H1 (cell line): Measurements from ENCODE around the gene KIZ. TPM values are rescaled to one million over a fixed set of nuclear protein-coding genes. Genes with fewer than 3 reads are reported as not detected.

Experiments used
- CTCF ChIA-PET: fragments of 300-600 bp; sonication (Branson Sonifier 250); formaldehyde crosslinking; loops from one replicate; lab custom pipeline; 2021; ENCODE audit not compliant: partially characterized antibody; lab: Charles Lee
- POLR2A ChIA-PET: fragments of 300-600 bp; sonication (Branson Sonifier 250); formaldehyde crosslinking; loops from one replicate; lab custom pipeline; 2021; ENCODE audit warnings: inconsistent platforms; ENCODE audit not compliant: partially characterized antibody; lab: Charles Lee
- DNase-seq, 2 experiments: peaks; one replicate each; pipeline versions ENCODE4 v3.0.0 to v3.0.0-alpha.2; 2010 to 2022; ENCODE audit warnings: low spot score in 2 of 2, low read depth in 1 of 2, mixed read lengths in 1 of 2
- FAIRE-seq: peaks from 2 replicates; lab custom pipeline; 2011; peaks lifted over from hg19 to GRCh38; lab: Jason Lieb, UNC
- H2AFZ ChIP-seq: 2 replicates; pipeline ENCODE4 v1.8.1; 2012; ENCODE audit warnings: low read length, inconsistent platforms
- H2AK5ac ChIP-seq: 2 replicates; pipeline ENCODE4 v1.6.1; 2013; ENCODE audit warnings: low read depth, low read length
- H2BK120ac ChIP-seq: replicated peaks from 2 replicates; pipeline ENCODE3; 2013; ENCODE audit warnings: low read depth, low read length, inconsistent platforms
- H2BK12ac ChIP-seq: 2 replicates; pipeline ENCODE4 v1.6.1; 2013; ENCODE audit warnings: low read depth, low read length
- H2BK15ac ChIP-seq: 2 replicates; pipeline ENCODE4 v1.6.1; 2013; ENCODE audit warnings: low read length
- H2BK20ac ChIP-seq: 2 replicates; pipeline ENCODE4 v1.6.1; 2013; ENCODE audit warnings: low read length
- H2BK5ac ChIP-seq: 2 replicates; pipeline ENCODE4 v1.6.1; 2013; ENCODE audit warnings: low read depth, low read length
- H3K14ac ChIP-seq: 2 replicates; pipeline ENCODE4 v1.6.1; 2013; ENCODE audit warnings: inconsistent platforms; ENCODE audit not compliant: insufficient read length
- H3K18ac ChIP-seq: 2 replicates; pipeline ENCODE4 v1.6.1; 2013; ENCODE audit warnings: low read length; ENCODE audit errors: extremely low read depth
- H3K23ac ChIP-seq: 2 replicates; pipeline ENCODE4 v1.6.1; 2013; ENCODE audit warnings: inconsistent platforms; ENCODE audit not compliant: insufficient read length
- H3K23me2 ChIP-seq: 2 replicates; pipeline ENCODE4 v1.6.1; 2013; ENCODE audit warnings: low read depth, low read length
- H3K27ac ChIP-seq: 2 replicates; pipeline ENCODE4 v1.6.1; 2011; ENCODE audit warnings: low read depth, low read length, inconsistent platforms
- H3K27me3 ChIP-seq, 4 experiments: replicated peaks in 1 of 4; 1 replicate in 1 of 4; 2 replicates in 3 of 4; pipeline versions ENCODE4 v1.6.1 to v1.8.1; 2011 to 2013; ENCODE audit warnings: low read length in 3 of 4, mild to moderate bottlenecking in 3 of 4, inconsistent platforms in 2 of 4, mixed read lengths in 2 of 4, moderate library complexity in 1 of 4; ENCODE audit not compliant: control insufficient read depth in 3 of 4, insufficient read depth in 3 of 4; ENCODE audit errors: extremely low read depth in 1 of 4
- H3K36me3 ChIP-seq, 4 experiments: 2 replicates each; pipeline versions ENCODE4 v1.6.1 to v1.8.1; 2011 to 2013; ENCODE audit warnings: mild to moderate bottlenecking in 4 of 4, low read length in 3 of 4, moderate library complexity in 2 of 4, control low read depth in 1 of 4, inconsistent platforms in 1 of 4; ENCODE audit not compliant: insufficient read depth in 4 of 4, control insufficient read depth in 2 of 4
- H3K4ac ChIP-seq: replicated peaks from 2 replicates; pipeline ENCODE3; 2013; ENCODE audit warnings: low read length, low read depth, mixed read lengths, inconsistent platforms; ENCODE audit not compliant: insufficient read length
- H3K4me1 ChIP-seq, 4 experiments: replicated peaks in 1 of 4; 1 replicate in 1 of 4; 2 replicates in 3 of 4; pipeline versions ENCODE4 v1.6.1 to v1.8.1; 2011 to 2013; ENCODE audit warnings: low read length in 3 of 4, inconsistent platforms in 2 of 4, mixed read lengths in 1 of 4; ENCODE audit not compliant: insufficient read depth in 4 of 4, control insufficient read depth in 3 of 4
- H3K4me2 ChIP-seq, 2 experiments: 2 replicates each; pipeline versions ENCODE4 v1.6.1 to v1.8.1; 2011 to 2013; ENCODE audit warnings: low read depth in 2 of 2, low read length in 2 of 2, control low read depth in 1 of 2, inconsistent platforms in 1 of 2, mild to moderate bottlenecking in 1 of 2; ENCODE audit not compliant: insufficient read depth in 1 of 2
- H3K4me3 ChIP-seq, 4 experiments: fragments of 200-600, 300-600 bp in 1 of 4; sonication (generic), shearing (Covaris generic), sonication (Bioruptor Twin) in 1 of 4; 2 replicates each; pipeline versions ENCODE4 v1.5.1 to v1.8.1; 2011 to 2016; ENCODE audit warnings: low read length in 4 of 4, low read depth in 3 of 4, control low read depth in 2 of 4, inconsistent platforms in 2 of 4, mild to moderate bottlenecking in 2 of 4, mixed read lengths in 1 of 4, moderate library complexity in 1 of 4; ENCODE audit not compliant: insufficient read depth in 2 of 4; ENCODE audit errors: extremely low read depth in 1 of 4
- H3K56ac ChIP-seq: replicated peaks from 2 replicates; pipeline ENCODE3; 2013; ENCODE audit warnings: low read depth, mild to moderate bottlenecking, mixed read lengths, low read length, inconsistent platforms; ENCODE audit not compliant: insufficient read length
- H3K79me1 ChIP-seq: 2 replicates; pipeline ENCODE4 v1.6.1; 2013; ENCODE audit warnings: low read depth, low read length, control low read depth
- H3K79me2 ChIP-seq, 2 experiments: 2 replicates each; pipeline versions ENCODE4 v1.6.1 to v1.8.1; 2012 to 2013; ENCODE audit warnings: low read length in 2 of 2, mild to moderate bottlenecking in 2 of 2, inconsistent platforms in 1 of 2; ENCODE audit not compliant: insufficient read depth in 2 of 2, control insufficient read depth in 1 of 2
- H3K9ac ChIP-seq, 4 experiments: replicated peaks in 1 of 4; 1 replicate in 1 of 4; 2 replicates in 3 of 4; pipeline versions ENCODE4 v1.6.1 to v1.8.1; 2011 to 2013; ENCODE audit warnings: low read depth in 3 of 4, low read length in 3 of 4, control low read depth in 2 of 4, mild to moderate bottlenecking in 2 of 4, moderate library complexity in 2 of 4, inconsistent platforms in 1 of 4; ENCODE audit errors: extremely low read depth in 1 of 4
- H3K9me3 ChIP-seq, 2 experiments: 2 replicates each; pipeline versions ENCODE4 v1.6.1 to v1.8.1; 2012 to 2013; ENCODE audit warnings: mild to moderate bottlenecking in 2 of 2, moderate library complexity in 2 of 2, control low read depth in 1 of 2, inconsistent platforms in 1 of 2, low read depth in 1 of 2, low read length in 1 of 2, mixed read lengths in 1 of 2; ENCODE audit not compliant: insufficient read depth in 2 of 2
- H4K20me1 ChIP-seq, 2 experiments: replicated peaks in 1 of 2; 2 replicates each; pipeline versions ENCODE3 to v1.8.1; 2011 to 2013; ENCODE audit warnings: inconsistent platforms in 2 of 2, low read length in 2 of 2, mild to moderate bottlenecking in 1 of 2; ENCODE audit not compliant: insufficient read depth in 2 of 2, control insufficient read depth in 1 of 2
- H4K5ac ChIP-seq: 2 replicates; pipeline ENCODE4 v1.6.1; 2013; ENCODE audit warnings: low read length, low read depth, mixed read lengths, inconsistent platforms; ENCODE audit not compliant: insufficient read length
- H4K8ac ChIP-seq: 2 replicates; pipeline ENCODE4 v1.8.0; 2013; ENCODE audit warnings: mild to moderate bottlenecking, moderate library complexity, low read length, inconsistent platforms; ENCODE audit not compliant: insufficient read depth; ENCODE audit errors: extremely low read depth
- H4K91ac ChIP-seq: replicated peaks from 2 replicates; pipeline ENCODE3; 2013; ENCODE audit warnings: low read length, mixed read lengths, inconsistent platforms; ENCODE audit not compliant: insufficient read length
- WGBS, 2 experiments: shearing (Covaris generic) in 1 of 2; methylation state at CpG; one replicate each; pipeline versions ENCODE4 v1.1.6 to v1.1.7; 2013 to 2015; ENCODE audit warnings: low lambda C conversion rate in 2 of 2, mixed read lengths in 2 of 2, inconsistent platforms in 1 of 2, low coverage in 1 of 2, missing lambda C conversion rate in 1 of 2; ENCODE audit not compliant: insufficient replicate concordance in 2 of 2, insufficient coverage in 1 of 2, insufficient read length in 1 of 2; ENCODE audit errors: extremely low coverage in 1 of 2, missing lambda C conversion rate in 1 of 2; 5-methylcytosine and 5-hydroxymethylcytosine counted together
- polyA plus RNA-seq, 7 experiments: library from polyadenylated mRNA; depleted of rRNA in 3 of 7; stranded (reverse) in 5 of 7; unstranded in 2 of 7; fragments of >200 nt in 5 of 7; fragments of 200-250 nt in 2 of 7; gene quantifications; 1 replicate in 5 of 7; 2 replicates in 1 of 7; 4 replicates in 1 of 7; pipeline versions ENCODE4 v1.2.1 to v1.2.3, GENCODE V29; 2011 to 2013; ENCODE audit warnings: missing spikeins in 2 of 7, mixed read lengths in 2 of 7
- total RNA-seq: library from RNA; stranded (reverse); fragmentation: NEBNext Ultra II Directional; extraction: Animal tissue kit (Norgen Biotek cat#: 25700); gene quantifications from 2 replicates; pipeline ENCODE4 v1.2.1, GENCODE V29; 2021

Gene KIZ
- total and polyA plus RNA-seq, 2 of the 8 experiments (the other 6 are each of a cell fraction or from before 2014, with no cell fraction given): 13.0 to 51.7 TPM

- Histone ChIP-seq H4K20me1 (no peaks in the 10 kb centered on the region), H2BK20ac (no peak overlapping the region), H2BK5ac (no peak overlapping the region), H3K79me1 (no peaks in the 10 kb centered on the region), H3K27ac (no peak overlapping the region), H3K23ac (no peak overlapping the region), H3K56ac (no peak overlapping the region), H2AFZ (no peak overlapping the region), H3K4ac (no peak overlapping the region), H3K9me3 (no peaks in the 10 kb centered on the region), H3K9ac (no peak overlapping the region), H3K4me2 (no peak overlapping the region), H3K23me2 (no peaks in the 10 kb centered on the region), H4K8ac (no peak overlapping the region), H3K4me3 (no peak overlapping the region), H3K14ac (no peak overlapping the region), H2BK15ac (no peak overlapping the region), H3K27me3 (no peaks in the 10 kb centered on the region), H4K91ac (no peak overlapping the region), H4K5ac (no peak overlapping the region), H3K36me3 (no peaks in the 10 kb centered on the region), H2AK5ac (no peak overlapping the region), H2BK120ac (no peak overlapping the region), H2BK12ac (no peak overlapping the region), H3K79me2 (no peaks in the 10 kb centered on the region), H3K18ac (no peak overlapping the region), H3K4me1 (no peaks in the 10 kb centered on the region)
- 94% methylated on average over 8 of the region's 8 CpGs; no CpG with 5 or more reads in 1 of the 2 experiments for WGBS, 2 experiments
- ChIA-PET CTCF (interaction anchor here (0.7 to 1.1 kb wide), 3 partner anchors 10 to 342 kb away, joined by 3 read pairs; no protein-coding TSS in a partner anchor), POLR2A (interaction anchor here (0.5 kb wide), 1 partner anchor 10 kb away, joined by 3 read pairs; no protein-coding TSS in a partner anchor)
- FAIRE-seq (no peak), DNase-seq (no peak)
Observed at GRCh38 chr20:21273755-21274386, 148.0 kb downstream of the KIZ start.
